Vagina (tissue), 2 donors: ENCODE results near the gene BUB1B. TPM values are rescaled to one million over a fixed set of nuclear protein-coding genes. Genes with fewer than 3 reads are reported as not detected.

Experiments used
- DNase-seq, 2 donors: peaks; one replicate each; pipeline ENCODE4 v3.0.0-alpha.2; 2017; ENCODE audit errors: extremely low spot score in 2 of 2
- H3K27ac ChIP-seq: fragments of 200-600 bp; sonication (generic); one replicate; pipeline ENCODE4 v1.5.1; 2019
- H3K27me3 ChIP-seq: fragments of 200-600 bp; sonication (generic); one replicate; pipeline ENCODE4 v1.5.1; 2019
- H3K36me3 ChIP-seq, 2 donors: fragments of 200-600 bp; sonication (generic); one replicate each; pipeline ENCODE4 v1.5.1; 2017 to 2019
- H3K4me1 ChIP-seq: fragments of 200-600 bp; sonication (generic); one replicate; pipeline ENCODE4 v1.5.1; 2019
- H3K4me3 ChIP-seq, 2 donors: fragments of 200-600 bp; sonication (generic); 1 replicate in 1 of 2; 2 replicates in 1 of 2; pipeline ENCODE4 v1.5.1; 2016 to 2019
- H3K9me3 ChIP-seq: fragments of 200-600 bp; sonication (generic); one replicate; pipeline ENCODE4 v1.5.1; 2019
- CTCF ChIP-seq, 3 experiments: fragments of 450-650 bp in 2 of 3; fragments of 200-600 bp in 1 of 3; sonication (generic) in 1 of 3; IDR thresholded peaks; one replicate each; pipeline ENCODE4 v1.5.1; 2017 to 2019; ENCODE audit warnings: antibody characterized with exemption in 3 of 3, mild to moderate bottlenecking in 2 of 3, moderate library complexity in 2 of 3
- POLR2A ChIP-seq, 2 donors: fragments of 450-650 bp; IDR thresholded peaks; one replicate each; pipeline ENCODE4 v1.6.1; 2017; ENCODE audit warnings: antibody characterized with exemption in 2 of 2, mild to moderate bottlenecking in 2 of 2, moderate library complexity in 2 of 2
- POLR2AphosphoS5 ChIP-seq, 2 donors: sonication (generic); formaldehyde crosslinking; IDR thresholded peaks; one replicate each; pipeline ENCODE4 v1.9.0; 2017; ENCODE audit warnings: antibody characterized with exemption in 2 of 2, mild to moderate bottlenecking in 2 of 2, low read depth in 1 of 2; ENCODE audit not compliant: insufficient read depth in 1 of 2
- intact Hi-C: fragments of 100-400 bp; cut with DNase I; formaldehyde crosslinking; loops from one replicate; pipeline ENCODE4 v1.15.1; 2023
- total RNA-seq: library from RNA; depleted of rRNA; stranded (reverse); fragments of >200 nt; gene quantifications from one replicate; pipeline ENCODE4 v1.2.3, GENCODE V29; 2016

The BUB1B gene
- total RNA-seq, 1 donor from 2014 or later: 5.6 TPM

GRCh38 chr15:40182358-40183029 lies 21.6 kb downstream of the BUB1B start:
- TF ChIP-seq CTCF (IDR thresholded peaks at IDR 0.05) (no peak), POLR2AphosphoS5 (IDR thresholded peaks at IDR 0.05; ENCODE audit: insufficient read depth in 1 of 2, low read depth in 1 of 2) (no peak), POLR2A (IDR thresholded peaks at IDR 0.05) (no peak)
- Histone ChIP-seq H3K36me3 (no peaks in the 10 kb centered on the region), H3K27ac (no peak overlapping the region), H3K9me3 (no peaks in the 10 kb centered on the region), H3K27me3 (no peaks in the 10 kb centered on the region), H3K4me1 (no peaks in the 10 kb centered on the region), H3K4me3 (no peak overlapping the region)
- intact Hi-C loops: no loop called here
- DNase-seq: no peak

GRCh38 chr15:40183636-40184463 lies 23.0 kb downstream of the BUB1B start:
- TF ChIP-seq POLR2AphosphoS5 (IDR thresholded peaks at IDR 0.05; ENCODE audit: insufficient read depth in 1 of 2, low read depth in 1 of 2): no peak
- no peak for TF ChIP-seq CTCF (IDR thresholded peaks at IDR 0.05)
- TF ChIP-seq POLR2A (IDR thresholded peaks at IDR 0.05): no peak
- intact Hi-C loops: no loop called here

GRCh38 chr15:40190591-40190990 lies 29.7 kb downstream of the BUB1B start:
- Histone ChIP-seq H3K27ac (no peak overlapping the region), H3K27me3 (no peaks in the 10 kb centered on the region), H3K4me1 (no peaks in the 10 kb centered on the region), H3K9me3 (no peaks in the 10 kb centered on the region), H3K36me3 (no peaks in the 10 kb centered on the region), H3K4me3 (no peak overlapping the region)
- no peak for DNase-seq
- intact Hi-C loops: no loop called here
- TF ChIP-seq POLR2AphosphoS5 (IDR thresholded peaks at IDR 0.05; ENCODE audit: insufficient read depth in 1 of 2, low read depth in 1 of 2) (no peak), POLR2A (IDR thresholded peaks at IDR 0.05) (no peak), CTCF (IDR thresholded peaks at IDR 0.05) (no peak)

More at GRCh38 chr15:40183636-40184463, 23.0 kb downstream of the BUB1B start:
- no peak for DNase-seq
- Histone ChIP-seq H3K36me3 (no peaks in the 10 kb centered on the region), H3K4me1 (no peaks in the 10 kb centered on the region), H3K27ac (no peak overlapping the region), H3K27me3 (no peaks in the 10 kb centered on the region), H3K9me3 (no peaks in the 10 kb centered on the region), H3K4me3 (no peak overlapping the region)

- no peak for TF ChIP-seq CTCF (IDR thresholded peaks at IDR 0.05)
- TF ChIP-seq POLR2A (IDR thresholded peaks at IDR 0.05): no peak
- no peak for TF ChIP-seq POLR2AphosphoS5 (IDR thresholded peaks at IDR 0.05; ENCODE audit: insufficient read depth in 1 of 2, low read depth in 1 of 2)
- Histone ChIP-seq H3K4me3 (no peak overlapping the region), H3K36me3 (no peaks in the 10 kb centered on the region), H3K27ac (no peak overlapping the region), H3K27me3 (no peaks in the 10 kb centered on the region), H3K9me3 (no peaks in the 10 kb centered on the region), H3K4me1 (no peaks in the 10 kb centered on the region)
- no peak for DNase-seq
- intact Hi-C loops: no loop called here
Measured at GRCh38 chr15:40192942-40193341, 32.1 kb downstream of the BUB1B start.

GRCh38 chr15:40197434-40197833 lies 36.6 kb downstream of the BUB1B start:
- no peaks in the 10 kb centered on the region for H3K36me3 ChIP-seq
- DNase-seq: no peak
- TF ChIP-seq CTCF (IDR thresholded peaks at IDR 0.05): no peak
- TF ChIP-seq POLR2A (IDR thresholded peaks at IDR 0.05): no peak
- no peak for TF ChIP-seq POLR2AphosphoS5 (IDR thresholded peaks at IDR 0.05; ENCODE audit: insufficient read depth in 1 of 2, low read depth in 1 of 2)
- no peaks in the 10 kb centered on the region for H3K9me3 ChIP-seq
- H3K4me1 ChIP-seq: no peaks in the 10 kb centered on the region
- intact Hi-C loops: no loop called here
- no peak overlapping the region for H3K27ac ChIP-seq
- H3K27me3 ChIP-seq: no peaks in the 10 kb centered on the region
- H3K4me3 ChIP-seq: no peak overlapping the region
